BJ (cell line): ENCODE measurements around the gene PDE4D. TPM values are rescaled to one million over a fixed set of nuclear protein-coding genes. Genes with fewer than 3 reads are reported as not detected.

Source experiments
- CTCF ChIA-PET: fragments of 350-600 bp; formaldehyde crosslinking; extraction: SDS; loops from one replicate; lab custom pipeline; 2021; ENCODE audit warnings: antibody characterized with exemption, inconsistent platforms; lab: Yijun Ruan, JAX
- POLR2A ChIA-PET: fragments of 300-600 bp; sonication (Branson Sonifier 250); formaldehyde crosslinking; extraction: SDS; loops from one replicate; lab custom pipeline; 2021; ENCODE audit warnings: antibody characterized with exemption; lab: Charles Lee
- DNase-seq: peaks from one replicate; pipeline ENCODE4 v3.0.0-alpha.2; 2011; ENCODE audit warnings: low read depth
- H3K27me3 ChIP-seq: 2 replicates; pipeline ENCODE4 v1.6.0; 2011; ENCODE audit warnings: low read length; ENCODE audit not compliant: control insufficient read depth, insufficient read depth
- H3K36me3 ChIP-seq: 2 replicates; pipeline ENCODE4 v1.5.1; 2011; ENCODE audit warnings: low read length; ENCODE audit not compliant: control insufficient read depth, insufficient read depth
- H3K4me3 ChIP-seq: 2 replicates; pipeline ENCODE4 v1.5.1; 2011; ENCODE audit warnings: low read depth, mild to moderate bottlenecking, control low read depth, low read length
- polyA plus RNA-seq: library from polyadenylated mRNA; depleted of rRNA; stranded (reverse); fragments of >200 nt; gene quantifications from 2 replicates; pipeline ENCODE4 v1.2.3, GENCODE V29; 2011
- TF ChIP-seq, protein P1 (sequence below): IDR thresholded peaks from 2 replicates; pipeline ENCODE4 v1.5.1; 2011; ENCODE audit warnings: low read depth, mild to moderate bottlenecking, control low read depth, inconsistent platforms, low read length, moderate library complexity; ENCODE audit not compliant: insufficient read depth

PDE4D gene
- polyA plus RNA-seq, 1 experiment, result 2.8 TPM

DNA sequence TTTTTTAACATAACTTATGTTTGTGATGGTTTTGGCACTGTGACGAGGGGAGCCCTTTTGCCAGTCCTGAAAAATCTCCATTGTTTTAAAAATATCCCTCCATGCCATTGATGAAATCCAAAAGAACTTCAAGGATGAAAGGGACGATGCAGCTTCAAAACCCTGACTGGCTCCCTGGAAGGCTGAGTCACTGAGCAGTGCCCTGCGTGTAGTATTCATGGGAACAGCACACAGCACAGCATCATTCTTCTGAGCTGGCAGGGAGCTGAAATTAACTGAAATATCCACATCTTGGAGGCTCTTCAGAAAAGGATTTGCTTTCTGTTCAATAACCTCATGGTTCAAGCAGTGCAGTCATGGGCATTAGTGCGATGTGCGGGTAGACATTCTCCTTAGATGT, 29.7 kb downstream of the PDE4D start:
- POLR2A ChIA-PET, result no interaction called here
- no peak for DNase-seq
- CTCF ChIA-PET, result no interaction called here
- TF ChIP-seq, protein P1, sequence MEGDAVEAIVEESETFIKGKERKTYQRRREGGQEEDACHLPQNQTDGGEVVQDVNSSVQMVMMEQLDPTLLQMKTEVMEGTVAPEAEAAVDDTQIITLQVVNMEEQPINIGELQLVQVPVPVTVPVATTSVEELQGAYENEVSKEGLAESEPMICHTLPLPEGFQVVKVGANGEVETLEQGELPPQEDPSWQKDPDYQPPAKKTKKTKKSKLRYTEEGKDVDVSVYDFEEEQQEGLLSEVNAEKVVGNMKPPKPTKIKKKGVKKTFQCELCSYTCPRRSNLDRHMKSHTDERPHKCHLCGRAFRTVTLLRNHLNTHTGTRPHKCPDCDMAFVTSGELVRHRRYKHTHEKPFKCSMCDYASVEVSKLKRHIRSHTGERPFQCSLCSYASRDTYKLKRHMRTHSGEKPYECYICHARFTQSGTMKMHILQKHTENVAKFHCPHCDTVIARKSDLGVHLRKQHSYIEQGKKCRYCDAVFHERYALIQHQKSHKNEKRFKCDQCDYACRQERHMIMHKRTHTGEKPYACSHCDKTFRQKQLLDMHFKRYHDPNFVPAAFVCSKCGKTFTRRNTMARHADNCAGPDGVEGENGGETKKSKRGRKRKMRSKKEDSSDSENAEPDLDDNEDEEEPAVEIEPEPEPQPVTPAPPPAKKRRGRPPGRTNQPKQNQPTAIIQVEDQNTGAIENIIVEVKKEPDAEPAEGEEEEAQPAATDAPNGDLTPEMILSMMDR, result no peak
- Histone ChIP-seq H3K36me3 (no peaks in the 10 kb centered on the region), H3K4me3 (no peak overlapping the region), H3K27me3 (no peaks in the 10 kb centered on the region; the same call in 1 of the 2 replicates)

DNA sequence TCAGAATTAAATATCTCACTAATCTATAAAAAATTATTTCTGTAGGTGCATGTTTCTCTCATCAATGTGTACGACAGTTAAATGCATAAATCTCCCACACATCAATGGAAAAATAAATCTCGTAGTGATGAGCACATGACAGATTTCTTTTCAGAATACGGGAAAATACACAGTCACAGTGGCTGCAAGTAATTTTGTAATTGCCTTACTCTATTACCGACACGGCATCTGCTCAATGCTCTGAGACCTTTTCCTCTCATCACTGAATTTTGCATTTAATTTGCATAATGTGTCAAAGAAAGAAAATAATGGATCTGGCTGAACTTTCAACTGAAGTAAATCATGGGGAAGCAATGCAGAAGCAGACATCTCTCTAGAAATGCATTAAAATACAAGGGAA, 37.2 kb downstream of the PDE4D start:
- H3K27me3 ChIP-seq, result no peaks in the 10 kb centered on the region
- H3K4me3 ChIP-seq, result no peak overlapping the region
- TF ChIP-seq, protein P1, result no peak
- CTCF ChIA-PET, result no interaction called here
- H3K36me3 ChIP-seq, result no peaks in the 10 kb centered on the region
- POLR2A ChIA-PET, result no interaction called here
- no peak for DNase-seq

DNA sequence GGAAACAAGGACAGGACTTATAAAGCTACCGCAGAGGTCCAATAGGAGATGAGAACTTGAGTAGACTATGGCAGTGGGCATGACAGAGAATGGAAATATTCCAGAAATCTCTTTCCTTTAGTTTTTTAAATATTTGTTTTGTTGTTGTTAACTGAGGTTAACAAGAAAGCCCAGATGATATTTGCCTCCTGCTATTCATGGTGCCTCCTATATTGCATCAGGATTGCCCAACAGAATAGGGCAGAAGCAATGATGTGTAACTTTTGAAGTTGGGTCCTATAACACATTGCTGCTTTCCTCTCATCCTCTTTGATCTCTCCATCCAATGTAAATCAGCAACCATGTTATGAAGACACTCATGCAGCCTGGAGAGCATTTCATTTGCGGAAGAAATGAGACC, 42.8 kb downstream of the PDE4D start:
- no peaks in the 10 kb centered on the region; the same call in 1 of the 2 replicates for H3K27me3 ChIP-seq
- no peak for DNase-seq
- no peaks in the 10 kb centered on the region for H3K36me3 ChIP-seq
- TF ChIP-seq, protein P1, result no peak
- CTCF ChIA-PET, result no interaction called here
- POLR2A ChIA-PET, result no interaction called here
- H3K4me3 ChIP-seq, result no peak overlapping the region

DNA sequence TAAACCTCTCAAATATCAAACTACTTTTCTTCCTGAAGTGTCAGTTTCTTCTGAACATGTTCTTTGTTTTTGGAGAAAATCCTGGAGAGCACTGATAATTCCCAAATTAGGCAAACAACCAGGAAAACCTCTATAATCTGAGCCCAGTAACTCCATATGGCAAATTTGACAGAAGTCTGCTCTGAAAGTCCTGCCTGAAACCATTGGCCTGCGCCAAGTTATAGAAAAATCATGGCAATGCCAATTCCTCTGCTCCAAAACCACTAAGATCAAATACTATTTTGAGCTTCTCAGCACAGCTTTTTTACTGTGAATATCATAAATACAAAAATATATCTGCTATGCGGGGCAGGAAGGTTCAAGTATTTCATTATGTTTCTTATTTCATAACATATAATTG, 45.9 kb downstream of the PDE4D start:
- POLR2A ChIA-PET, result no interaction called here
- H3K4me3 ChIP-seq, result no peak overlapping the region
- CTCF ChIA-PET, result no interaction called here

GRCh38 chr5:59845730-59846129, 47.8 kb downstream of the PDE4D start:
- Histone ChIP-seq H3K27me3 (no peaks in the 10 kb centered on the region; the same call in 1 of the 2 replicates), H3K36me3 (no peaks in the 10 kb centered on the region), H3K4me3 (no peak overlapping the region)
- no peak for DNase-seq
- TF ChIP-seq, protein P1, result no peak
- ChIA-PET CTCF (interaction anchor here (1.5 kb wide), 1 partner anchor 14 kb away, joined by 3 read pairs; no protein-coding TSS in a partner anchor), POLR2A (no interaction called here)

More for the DNA sequence above, 45.9 kb downstream of the PDE4D start:
- DNase-seq, result no peak
- H3K36me3 ChIP-seq, result no peaks in the 10 kb centered on the region
- no peaks in the 10 kb centered on the region; the same call in 1 of the 2 replicates for H3K27me3 ChIP-seq
- TF ChIP-seq, protein P1, result no peak
